Measurements from ENCODE around the gene SENP1.

SENP1 gene

GRCh38 chr12:48010366-48010970 lies 95.4 kb downstream of the SENP1 start:
- FAIRE-seq (no peak), DNase-seq (ENCODE audit: insufficient read length, low spot score) (no peak)
- TF ChIP-seq, protein P1, sequence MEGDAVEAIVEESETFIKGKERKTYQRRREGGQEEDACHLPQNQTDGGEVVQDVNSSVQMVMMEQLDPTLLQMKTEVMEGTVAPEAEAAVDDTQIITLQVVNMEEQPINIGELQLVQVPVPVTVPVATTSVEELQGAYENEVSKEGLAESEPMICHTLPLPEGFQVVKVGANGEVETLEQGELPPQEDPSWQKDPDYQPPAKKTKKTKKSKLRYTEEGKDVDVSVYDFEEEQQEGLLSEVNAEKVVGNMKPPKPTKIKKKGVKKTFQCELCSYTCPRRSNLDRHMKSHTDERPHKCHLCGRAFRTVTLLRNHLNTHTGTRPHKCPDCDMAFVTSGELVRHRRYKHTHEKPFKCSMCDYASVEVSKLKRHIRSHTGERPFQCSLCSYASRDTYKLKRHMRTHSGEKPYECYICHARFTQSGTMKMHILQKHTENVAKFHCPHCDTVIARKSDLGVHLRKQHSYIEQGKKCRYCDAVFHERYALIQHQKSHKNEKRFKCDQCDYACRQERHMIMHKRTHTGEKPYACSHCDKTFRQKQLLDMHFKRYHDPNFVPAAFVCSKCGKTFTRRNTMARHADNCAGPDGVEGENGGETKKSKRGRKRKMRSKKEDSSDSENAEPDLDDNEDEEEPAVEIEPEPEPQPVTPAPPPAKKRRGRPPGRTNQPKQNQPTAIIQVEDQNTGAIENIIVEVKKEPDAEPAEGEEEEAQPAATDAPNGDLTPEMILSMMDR (IDR thresholded peaks at IDR 0.05; ENCODE audit: insufficient read depth, missing control alignments): no peak

- DNase-seq (ENCODE audit: insufficient read length, low spot score) (no peak), FAIRE-seq (no peak)
- TF ChIP-seq, protein P1 (IDR thresholded peaks at IDR 0.05; ENCODE audit: insufficient read depth, missing control alignments): no peak
Observed at GRCh38 chr12:48009471-48009870, 96.4 kb downstream of the SENP1 start.

- FAIRE-seq: no peak
- no peak for DNase-seq (ENCODE audit: insufficient read length, low spot score)
Observed at GRCh38 chr12:48008950-48009349, 96.9 kb downstream of the SENP1 start.

GRCh38 chr12:48008349-48008748 lies 97.5 kb downstream of the SENP1 start:
- DNase-seq (ENCODE audit: insufficient read length, low spot score): no peak
- TF ChIP-seq, protein P1 (IDR thresholded peaks at IDR 0.05; ENCODE audit: insufficient read depth, missing control alignments): no peak
- FAIRE-seq: no peak

More at GRCh38 chr12:48008950-48009349, 96.9 kb downstream of the SENP1 start:
- TF ChIP-seq, protein P1 (IDR thresholded peaks at IDR 0.05; ENCODE audit: insufficient read depth, missing control alignments): no peak

GRCh38 chr12:48007206-48007605 lies 98.7 kb downstream of the SENP1 start:
- FAIRE-seq: no peak
- no peak for DNase-seq (ENCODE audit: insufficient read length, low spot score)
- TF ChIP-seq, protein P1 (IDR thresholded peaks at IDR 0.05; ENCODE audit: insufficient read depth, missing control alignments): no peak

GRCh38 chr12:48005750-48006021 lies 100.2 kb downstream of the SENP1 start:
- no peak for DNase-seq (ENCODE audit: insufficient read length, low spot score)

More at GRCh38 chr12:48005750-48006021, 100.2 kb downstream of the SENP1 start:
- FAIRE-seq: no peak
- TF ChIP-seq, protein P1 (IDR thresholded peaks at IDR 0.05; ENCODE audit: insufficient read depth, missing control alignments): no peak
